Upper lobe of right lung (tissue), 1 donor: Measurements from ENCODE around the gene CDH13. TPM values are rescaled to one million over a fixed set of nuclear protein-coding genes. Genes with fewer than 3 reads are reported as not detected.
A peak's percentile ranks its signal among the peaks of the same experiment; 100 is the strongest.

Experiments used
- ATAC-seq: fragments of 200-7000 bp; cut with Tn5 transposase; one replicate; pipeline ENCODE4 v1.9.1; 2020; ENCODE audit warnings: mild to moderate bottlenecking, moderate library complexity
- DNase-seq: peaks from one replicate; pipeline ENCODE4 v3.0.0-alpha.2; 2020
- H3K27ac ChIP-seq: fragments of 200-600 bp; one replicate; pipeline ENCODE4 v1.8.0; 2022
- H3K27me3 ChIP-seq: fragments of 200-600 bp; one replicate; pipeline ENCODE4 v1.8.0; 2022; ENCODE audit warnings: mild to moderate bottlenecking
- H3K36me3 ChIP-seq: fragments of 200-600 bp; one replicate; pipeline ENCODE4 v1.8.0; 2022
- H3K4me1 ChIP-seq: fragments of 200-600 bp; one replicate; pipeline ENCODE4 v1.8.0; 2022
- H3K4me3 ChIP-seq: fragments of 200-600 bp; one replicate; pipeline ENCODE4 v1.8.0; 2022; ENCODE audit warnings: mild to moderate bottlenecking
- H3K9me3 ChIP-seq: fragments of 200-600 bp; one replicate; pipeline ENCODE4 v1.8.0; 2022
- CTCF ChIP-seq: fragments of 200-600 bp; IDR thresholded peaks from one replicate; pipeline ENCODE4 v1.8.0; 2022; ENCODE audit warnings: antibody characterized with exemption
- intact Hi-C: fragments of 100-400 bp; cut with DNase I; formaldehyde crosslinking; loops from one replicate; pipeline ENCODE4 v1.11.0; 2022
- total RNA-seq: library from RNA; stranded (reverse); fragmentation: NEBNext Ultra II Directional; extraction: Animal tissue kit (Norgen Biotek cat#: 25700); gene quantifications from one replicate; pipeline ENCODE4 v1.2.1, GENCODE V29; 2021
- donor health status: DM: no; HTN: yes; CAD: no; lungs with severe emphysema.

The CDH13 gene
- total RNA-seq, 1 donor from 2014 or later, result 27.2 TPM

- TF ChIP-seq CTCF, result no peak
- H3K36me3 ChIP-seq, result no peaks in the 10 kb centered on the region
- no peaks in the 10 kb centered on the region for H3K9me3 ChIP-seq
- no peak overlapping the region for H3K4me3 ChIP-seq
- H3K27ac ChIP-seq, result no peak overlapping the region
- DNase-seq (no peak), ATAC-seq (no peak)
- intact Hi-C loops, result no loop called here
- H3K4me1 ChIP-seq, result no peaks in the 10 kb centered on the region
- no peaks in the 10 kb centered on the region for H3K27me3 ChIP-seq
These were observed 579.7 kb downstream of the CDH13 start for GRCh38 chr16:83206426-83206825.

- Histone ChIP-seq H3K4me3 (no peak overlapping the region), H3K4me1 (no peaks in the 10 kb centered on the region), H3K36me3 (no peaks in the 10 kb centered on the region), H3K27ac (no peak overlapping the region), H3K9me3 (no peaks in the 10 kb centered on the region), H3K27me3 (no peaks in the 10 kb centered on the region)
- DNase-seq, result no peak
- ATAC-seq, result no peak
- intact Hi-C loops, result no loop called here
- TF ChIP-seq CTCF, result no peak
These were observed 584.9 kb downstream of the CDH13 start for GRCh38 chr16:83211711-83212110.

- Histone ChIP-seq H3K36me3 (no peaks in the 10 kb centered on the region), H3K4me3 (no peak overlapping the region), H3K27me3 (no peaks in the 10 kb centered on the region), H3K27ac (no peak overlapping the region), H3K4me1 (no peaks in the 10 kb centered on the region), H3K9me3 (no peaks in the 10 kb centered on the region)
- no peak for ATAC-seq
- TF ChIP-seq CTCF, result no peak
- DNase-seq, result no peak
- intact Hi-C loops, result no loop called here
These were observed 585.6 kb downstream of the CDH13 start for GRCh38 chr16:83212301-83212841.

- Histone ChIP-seq H3K9me3 (no peaks in the 10 kb centered on the region), H3K4me3 (no peak overlapping the region), H3K36me3 (no peaks in the 10 kb centered on the region), H3K4me1 (no peaks in the 10 kb centered on the region), H3K27ac (no peak overlapping the region), H3K27me3 (no peaks in the 10 kb centered on the region)
- intact Hi-C loops, result no loop called here
- no peak for DNase-seq
- ATAC-seq, result no peak
- TF ChIP-seq CTCF, result no peak
These were observed 587.9 kb downstream of the CDH13 start for GRCh38 chr16:83214671-83215070.

GRCh38 chr16:83215406-83216001 is 588.7 kb downstream of the CDH13 start:
- H3K27me3 ChIP-seq, result no peaks in the 10 kb centered on the region
- ATAC-seq, result peak; percentile 46
- no peak overlapping the region for H3K4me3 ChIP-seq
- intact Hi-C loops, result no loop called here
- no peaks in the 10 kb centered on the region for H3K9me3 ChIP-seq
- peak; percentile 72 for TF ChIP-seq CTCF
- H3K36me3 ChIP-seq, result no peaks in the 10 kb centered on the region
- H3K4me1 ChIP-seq, result no peaks in the 10 kb centered on the region
- DNase-seq, result no peak
- H3K27ac ChIP-seq, result no peak overlapping the region

- Histone ChIP-seq H3K4me3 (no peak overlapping the region), H3K36me3 (no peaks in the 10 kb centered on the region), H3K4me1 (no peaks in the 10 kb centered on the region), H3K9me3 (no peaks in the 10 kb centered on the region), H3K27me3 (no peaks in the 10 kb centered on the region), H3K27ac (no peak overlapping the region)
- TF ChIP-seq CTCF, result no peak
- intact Hi-C loops, result no loop called here
- DNase-seq (no peak), ATAC-seq (no peak)
These were observed 592.5 kb downstream of the CDH13 start for GRCh38 chr16:83219285-83219684.
